A549 (cell line): ENCODE measurements around the gene NR1H2. TPM values are rescaled to one million over a fixed set of nuclear protein-coding genes. Genes with fewer than 3 reads are reported as not detected.

ENCODE experiments used
- ATAC-seq, 2 experiments: fragments of 200-7000 bp in 1 of 2; fragments of >200 bp in 1 of 2; cut with Nextera tagmentation in 1 of 2; cut with Tn5 transposase in 1 of 2; 3 replicates each; pipeline versions ENCODE4 v1.8.0 to v1.9.1; 2018 to 2020; ENCODE audit warnings: mild to moderate bottlenecking in 1 of 2, moderate library complexity in 1 of 2
- CTCF ChIA-PET: fragments of 300-600 bp; sonication (Branson Sonifier 250); formaldehyde crosslinking; extraction: SDS; loops from one replicate; lab custom pipeline; 2021; ENCODE audit warnings: antibody characterized with exemption, inconsistent platforms; lab: Yijun Ruan, JAX
- POLR2A ChIA-PET: fragments of 350-600 bp; formaldehyde crosslinking; extraction: SDS; loops from one replicate; lab custom pipeline; 2021; ENCODE audit warnings: antibody characterized with exemption, inconsistent platforms; lab: Yijun Ruan, JAX
- DNase-seq, 2 experiments: peaks; one replicate each; pipeline versions ENCODE4 v3.0.0 to v3.0.0-alpha.2; 2011 to 2016; ENCODE audit warnings: low read depth in 1 of 2, low spot score in 1 of 2
- FAIRE-seq: peaks from 2 replicates; lab custom pipeline; 2011; peaks lifted over from hg19 to GRCh38; lab: Jason Lieb, UNC
- H3K27ac ChIP-seq, 2 experiments: fragments of >200 bp; sonication (Bioruptor Twin); formaldehyde crosslinking; 3 replicates each; pipeline ENCODE4 v1.5.1; 2016 to 2017
- H3K4me1 ChIP-seq: fragments of >200 bp; sonication (Bioruptor Twin); formaldehyde crosslinking; 3 replicates; pipeline ENCODE4 v1.6.1; 2016
- H3K4me2 ChIP-seq: fragments of >200 bp; sonication (Bioruptor Twin); formaldehyde crosslinking; 3 replicates; pipeline ENCODE4 v1.6.1; 2016
- H3K4me3 ChIP-seq: fragments of >200 bp; sonication (Bioruptor Twin); formaldehyde crosslinking; 3 replicates; pipeline ENCODE4 v1.5.1; 2016
- H3K9me3 ChIP-seq: fragments of >200 bp; sonication (Bioruptor Twin); formaldehyde crosslinking; 3 replicates; pipeline ENCODE4 v1.6.1; 2016
- BHLHE40 ChIP-seq: IDR thresholded peaks from 2 replicates; pipeline ENCODE4 v1.6.1; 2012; ENCODE audit warnings: low read depth, low read length, inconsistent platforms
- ELK1 ChIP-seq: fragments of 150-350 bp; IDR thresholded peaks from 2 replicates; pipeline ENCODE4 v1.6.1; 2014; ENCODE audit warnings: low read depth, mild to moderate bottlenecking, low read length
- ESRRA ChIP-seq: fragments of 150-350 bp; IDR thresholded peaks from 2 replicates; pipeline ENCODE4 v1.6.1; 2014; ENCODE audit warnings: mild to moderate bottlenecking, low read length, borderline replicate concordance
- FOSB ChIP-seq: fragments of 250-450 bp; sonication (Bioruptor Pico); IDR thresholded peaks from 2 replicates; pipeline ENCODE4 v1.5.0; 2020; ENCODE audit warnings: mild to moderate bottlenecking, moderate library complexity
- FOSL2 ChIP-seq, 2 experiments: fragments of 450-650 bp in 1 of 2; fragments of >200 bp in 1 of 2; sonication (Bioruptor Twin) in 1 of 2; formaldehyde crosslinking; IDR thresholded peaks; 2 replicates each; pipeline versions ENCODE4 v1.5.0 to v1.6.1; 2016 to 2020; ENCODE audit warnings: mild to moderate bottlenecking in 1 of 2, moderate library complexity in 1 of 2
- FOXS1 ChIP-seq: fragments of 250-450 bp; sonication (Bioruptor Pico); IDR thresholded peaks from 2 replicates; pipeline ENCODE4 v1.5.0; 2020; ENCODE audit warnings: mild to moderate bottlenecking, moderate library complexity
- HEYL ChIP-seq: fragments of 250-450 bp; sonication (Bioruptor Pico); IDR thresholded peaks from 2 replicates; pipeline ENCODE4 v1.8.0; 2021; ENCODE audit warnings: mild to moderate bottlenecking, moderate library complexity
- HOXB5 ChIP-seq: fragments of 250-450 bp; sonication (Bioruptor Pico); IDR thresholded peaks from 2 replicates; pipeline ENCODE4 v1.5.0; 2020; ENCODE audit warnings: mild to moderate bottlenecking, moderate library complexity
- JUN ChIP-seq, 2 experiments: fragments of >200 bp; sonication (Bioruptor Twin); formaldehyde crosslinking; IDR thresholded peaks; 2 replicates in 1 of 2; 3 replicates in 1 of 2; pipeline ENCODE4 v1.6.1; 2016 to 2017
- JUNB ChIP-seq: fragments of >200 bp; sonication (Bioruptor Twin); formaldehyde crosslinking; IDR thresholded peaks from 2 replicates; pipeline ENCODE4 v1.6.1; 2016
- KDM5A ChIP-seq: fragments of 200-600 bp; sonication (generic); IDR thresholded peaks from 2 replicates; pipeline ENCODE4 v1.6.1; 2016; ENCODE audit warnings: antibody characterized with exemption, mild to moderate bottlenecking
- NFE2L2 ChIP-seq: fragments of 150-350 bp; conservative IDR thresholded peaks from 2 replicates; pipeline ENCODE4 v1.6.1; 2014; ENCODE audit warnings: low read length
- POLR2AphosphoS2 ChIP-seq: conservative IDR thresholded peaks from 2 replicates; pipeline ENCODE4 v1.6.1; 2012; ENCODE audit warnings: low read length, improper control_type of control experiment, inconsistent platforms
- REST ChIP-seq: fragments of 200-600 bp; sonication (generic); IDR thresholded peaks from 2 replicates; pipeline ENCODE4 v1.6.1; 2016; ENCODE audit warnings: antibody characterized with exemption, mild to moderate bottlenecking, moderate library complexity
- RNF2 ChIP-seq: fragments of 200-600 bp; sonication (generic); IDR thresholded peaks from 2 replicates; pipeline ENCODE4 v1.6.1; 2016; ENCODE audit warnings: low read depth, mild to moderate bottlenecking, antibody characterized with exemption, moderate library complexity, borderline replicate concordance
- TFCP2L1 ChIP-seq: fragments of 250-450 bp; sonication (Bioruptor Pico); IDR thresholded peaks from 2 replicates; pipeline ENCODE4 v1.5.0; 2021; ENCODE audit warnings: mild to moderate bottlenecking
- WGBS: methylation state at CpG from one replicate; pipeline ENCODE4 v1.1.6; 2017; ENCODE audit errors: missing lambda C conversion rate; 5-methylcytosine and 5-hydroxymethylcytosine counted together
- polyA plus RNA-seq, 4 experiments: library from polyadenylated mRNA; depleted of rRNA in 3 of 4; stranded (reverse); fragments of >200 nt; fragmentation: RNase III in 1 of 4; extraction: RNeasy Plus Mini Kit Qiagen cat#74134 plus additional on column Dnase treatment in 1 of 4; gene quantifications; 2 replicates in 3 of 4; 3 replicates in 1 of 4; pipeline ENCODE4 v1.2.3, GENCODE V29; 2011 to 2017
- TF ChIP-seq, protein P1 (sequence below): IDR thresholded peaks from 2 replicates; pipeline ENCODE4 v1.6.1; 2012; ENCODE audit warnings: low read depth, borderline replicate concordance
- TF ChIP-seq, protein P2 (sequence below): fragments of 450-650 bp; IDR thresholded peaks from 2 replicates; pipeline ENCODE4 v1.6.1; 2014; ENCODE audit warnings: antibody characterized with exemption

The NR1H2 gene
- polyA plus RNA-seq, 2 of the 4 experiments (the other 2 are of a cell fraction): 39.3 to 67.0 TPM

- TF ChIP-seq, protein P1, sequence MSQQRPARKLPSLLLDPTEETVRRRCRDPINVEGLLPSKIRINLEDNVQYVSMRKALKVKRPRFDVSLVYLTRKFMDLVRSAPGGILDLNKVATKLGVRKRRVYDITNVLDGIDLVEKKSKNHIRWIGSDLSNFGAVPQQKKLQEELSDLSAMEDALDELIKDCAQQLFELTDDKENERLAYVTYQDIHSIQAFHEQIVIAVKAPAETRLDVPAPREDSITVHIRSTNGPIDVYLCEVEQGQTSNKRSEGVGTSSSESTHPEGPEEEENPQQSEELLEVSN: no peak
Measured at GRCh38 chr19:50340331-50340730, 35.9 kb upstream of the NR1H2 start (continued).

DNA sequence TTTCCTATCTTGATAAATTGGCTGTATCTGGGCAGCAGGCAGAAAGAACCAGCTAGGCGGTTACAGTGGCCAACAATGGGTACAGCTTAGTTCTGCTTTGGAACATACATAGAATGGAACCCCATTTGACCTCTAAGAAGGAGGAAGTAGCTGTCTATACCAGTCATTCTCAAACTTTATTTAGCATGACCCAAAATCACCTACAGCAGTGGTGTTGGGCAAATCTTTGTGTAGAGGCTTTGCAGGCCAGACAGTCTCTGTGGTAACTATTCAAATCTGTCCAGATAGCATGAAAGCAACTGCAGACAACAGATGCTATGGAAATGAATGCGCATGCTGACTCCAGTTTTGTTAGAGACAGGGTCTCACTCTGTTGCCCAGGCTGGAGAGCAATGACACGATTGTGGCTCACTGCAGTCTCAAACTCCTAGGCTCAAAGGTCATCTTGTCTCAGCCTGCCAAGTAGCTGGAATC, 35.1 kb upstream of the NR1H2 start:
- ATAC-seq: no peak
- Histone ChIP-seq H3K4me1 (no peaks in the 10 kb centered on the region), H3K9me3 (peaks cover 14% of the 10 kb centered on the region; the same call in 2 of the 3 replicates), H3K27ac (no peak overlapping the region), H3K4me3 (no peak overlapping the region), H3K4me2 (no peak overlapping the region)
- 71% methylated on average over 3 of the region's 3 CpGs for WGBS
- TF ChIP-seq JUNB (no peak), ESRRA (no peak), FOSB (CRISPR knock-in tag) (no peak), JUN (IDR thresholded peaks at IDR 0.05) (no peak), RNF2 (no peak), KDM5A (no peak), BHLHE40 (no peak), FOXS1 (CRISPR knock-in tag) (no peak), ELK1 (no peak), FOSL2 (IDR thresholded peaks at IDR 0.05) (no peak), FOSL2 (CRISPR knock-in tag; IDR thresholded peaks at IDR 0.05) (no peak), TFCP2L1 (no peak), POLR2AphosphoS2 (no peak), REST (no peak), HOXB5 (CRISPR knock-in tag) (no peak), NFE2L2 (no peak), HEYL (CRISPR knock-in tag) (no peak)
- TF ChIP-seq, protein P1: no peak
- TF ChIP-seq, protein P2, sequence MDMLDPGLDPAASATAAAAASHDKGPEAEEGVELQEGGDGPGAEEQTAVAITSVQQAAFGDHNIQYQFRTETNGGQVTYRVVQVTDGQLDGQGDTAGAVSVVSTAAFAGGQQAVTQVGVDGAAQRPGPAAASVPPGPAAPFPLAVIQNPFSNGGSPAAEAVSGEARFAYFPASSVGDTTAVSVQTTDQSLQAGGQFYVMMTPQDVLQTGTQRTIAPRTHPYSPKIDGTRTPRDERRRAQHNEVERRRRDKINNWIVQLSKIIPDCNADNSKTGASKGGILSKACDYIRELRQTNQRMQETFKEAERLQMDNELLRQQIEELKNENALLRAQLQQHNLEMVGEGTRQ: no peak
- CTCF ChIA-PET: interaction anchor here (1.1 to 4.7 kb wide), 5 partner anchors 10 to 120 kb away, joined by 3 to 27 read pairs (median 6); no protein-coding TSS in a partner anchor
- POLR2A ChIA-PET: no interaction called here
- no peak for FAIRE-seq
- DNase-seq: no peak
